ENCODE results near the gene RASAL2.

- TF ChIP-seq POLR2AphosphoS5 (IDR thresholded peaks at IDR 0.05; ENCODE audit: borderline replicate concordance, low read depth, low read length): no peak
- no peak for TF ChIP-seq EZH2 (IDR thresholded peaks at IDR 0.05)
Measured at GRCh38 chr1:178337091-178337706, 243.3 kb downstream of the RASAL2 start.
